G401 (cell line): ENCODE measurements around the gene SEM1. TPM values are rescaled to one million over a fixed set of nuclear protein-coding genes. Genes with fewer than 3 reads are reported as not detected.
"Not testable (repeated sequence)": the region's sequence is repeated elsewhere in the genome, so short reads cannot be mapped to it uniquely, and the experiment has no call there.

Source experiments
- DNase-seq: peaks from one replicate; pipeline ENCODE4 v3.0.0-alpha.2; 2015; ENCODE audit warnings: low spot score
- in situ Hi-C: cut with HindIII; loops from 2 replicates; pipeline ENCODE4 v1.10.0; 2016; ENCODE audit warnings: low sequenced_read_pairs, mixed read lengths
- total RNA-seq: library from RNA; depleted of rRNA; stranded (reverse); fragments of >200 nt; shearing (Covaris generic); gene quantifications from 2 replicates; pipeline ENCODE4 v1.2.3, GENCODE V29; 2014; rRNA removed

SEM1 gene
- total RNA-seq = 87.4 and 94.7 TPM in 2 replicates

- in situ Hi-C loops = no loop called here
- DNase-seq = peak; percentile 94
These were observed at the start of gene SEM1 for GRCh38 chr7:96709381-96710228. Gene SEM1, minus strand, starts transcription at chr7:96709846. Its CDS starts 83 bp downstream, at chr7:96709763.

- DNase-seq, in situ Hi-C loops: not testable (repeated sequence)
These were observed 48.2 kb upstream of the SEM1 start for GRCh38 chr7:96757880-96758279.

GRCh38 chr7:96747418-96747940, 37.8 kb upstream of the SEM1 start:
- DNase-seq = no peak
- in situ Hi-C loops = no loop called here

- in situ Hi-C loops = no loop called here
- no peak for DNase-seq
These were observed 30.5 kb upstream of the SEM1 start for GRCh38 chr7:96740130-96740529.

- in situ Hi-C loops = no loop called here
- DNase-seq = no peak
These were observed 30.0 kb upstream of the SEM1 start for GRCh38 chr7:96739609-96740008.

- in situ Hi-C loops = no loop called here
- DNase-seq = no peak
These were observed 29.5 kb upstream of the SEM1 start for GRCh38 chr7:96739167-96739566.

GRCh38 chr7:96738705-96739104, 29.1 kb upstream of the SEM1 start:
- in situ Hi-C loops = no loop called here

GRCh38 chr7:96737545-96738050, 28.0 kb upstream of the SEM1 start:
- in situ Hi-C loops = no loop called here
- DNase-seq = no peak

More at GRCh38 chr7:96738705-96739104, 29.1 kb upstream of the SEM1 start:
- DNase-seq = no peak

- no peak for DNase-seq
- in situ Hi-C loops = no loop called here
These were observed 24.7 kb upstream of the SEM1 start for GRCh38 chr7:96734343-96734742.

- in situ Hi-C loops = no loop called here
- no peak for DNase-seq
These were observed 20.2 kb upstream of the SEM1 start for GRCh38 chr7:96729820-96730219.

GRCh38 chr7:96728139-96728538, 18.5 kb upstream of the SEM1 start:
- no peak for DNase-seq
- in situ Hi-C loops = no loop called here

GRCh38 chr7:96727534-96728088, 18.0 kb upstream of the SEM1 start:
- in situ Hi-C loops = no loop called here
- DNase-seq = no peak

- no peak for DNase-seq
- in situ Hi-C loops = no loop called here
These were observed 14.0 kb upstream of the SEM1 start for GRCh38 chr7:96723622-96724021.

- DNase-seq, in situ Hi-C loops: not testable (repeated sequence)
These were observed 13.3 kb upstream of the SEM1 start for GRCh38 chr7:96722928-96723327.

GRCh38 chr7:96720843-96721242, 11.2 kb upstream of the SEM1 start:
- DNase-seq = no peak
- in situ Hi-C loops = no loop called here

GRCh38 chr7:96719164-96719563, 9.5 kb upstream of the SEM1 start:
- in situ Hi-C loops = no loop called here
- DNase-seq = no peak

GRCh38 chr7:96718107-96719003, 8.7 kb upstream of the SEM1 start:
- no peak for DNase-seq
- in situ Hi-C loops = no loop called here

GRCh38 chr7:96713037-96713436, 3.4 kb upstream of the SEM1 start:
- in situ Hi-C loops = no loop called here
- DNase-seq = no peak

GRCh38 chr7:96710544-96710943, 898 bp upstream of the SEM1 start:
- in situ Hi-C loops = no loop called here
- no peak for DNase-seq
